ENCODE measurements around the gene LAMB4.

DNA sequence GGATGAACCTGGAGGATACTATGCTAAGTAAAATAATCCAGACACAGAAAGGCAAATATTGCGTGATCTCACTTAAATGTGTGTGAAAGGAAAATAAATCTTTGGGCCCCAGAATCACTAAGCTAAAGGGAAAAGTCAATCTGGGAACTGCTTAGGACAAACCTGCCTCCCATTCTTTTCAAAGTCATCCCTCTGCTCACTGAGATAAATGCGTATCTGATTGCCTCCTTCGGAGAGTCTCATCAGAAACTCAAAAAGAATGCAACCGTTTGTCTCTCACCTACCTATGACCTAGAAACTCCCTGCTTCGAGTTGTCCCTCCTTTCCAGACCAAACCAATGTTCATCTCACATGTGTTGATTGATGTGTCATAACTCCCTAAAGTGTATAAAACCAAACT lies 40.1 kb upstream of the LAMB4 start:
- TF ChIP-seq POLR2A (IDR thresholded peaks at IDR 0.05) (no peak), POLR2AphosphoS5 (IDR thresholded peaks at IDR 0.05) (no peak)

Measured in prostate gland (tissue), 1 donor.